ENCODE measurements around the gene ZNF670. TPM values are rescaled to one million over a fixed set of nuclear protein-coding genes. Genes with fewer than 3 reads are reported as not detected.

ZNF670 gene
- total RNA-seq, 1 donor from 2014 or later, result 2.7 TPM

GRCh38 chr1:247105966-247106365 is 27.4 kb upstream of the ZNF670 start:
- Histone ChIP-seq H3K9me3 (peaks cover 2% of the 10 kb centered on the region), H3K4me3 (no peak overlapping the region), H3K4me1 (peaks cover 33% of the 10 kb centered on the region), H3K36me3 (peaks cover 0 to 10% of the 10 kb centered on the region in 2 donors), H3K27me3 (no peaks in the 10 kb centered on the region), H3K27ac (no peak overlapping the region)
- TF ChIP-seq CTCF (IDR thresholded peaks at IDR 0.05) (no peak), POLR2AphosphoS5 (IDR thresholded peaks at IDR 0.05; ENCODE audit: insufficient read depth in 1 of 2, low read depth in 1 of 2) (no peak), POLR2A (IDR thresholded peaks at IDR 0.05) (no peak)
- intact Hi-C loops (cut with DNase I), result no loop called here
- peak in 1 of 2 donors; percentile 77 for DNase-seq (ENCODE audit: extremely low spot score in 2 of 2)

- H3K27ac ChIP-seq, result peak overlapping the region; percentile 75
- peak overlapping the region; percentile 93 to 95 for H3K4me3 ChIP-seq
- intact Hi-C loops (cut with DNase I), result no loop called here
- H3K27me3 ChIP-seq, result no peaks in the 10 kb centered on the region
- peaks cover 0 to 20% of the 10 kb centered on the region in 2 donors for H3K36me3 ChIP-seq
- peak in 1 of 2 donors; percentile 75 for DNase-seq (ENCODE audit: extremely low spot score in 2 of 2)
- no peak for TF ChIP-seq CTCF (IDR thresholded peaks at IDR 0.05)
- no peak for TF ChIP-seq POLR2AphosphoS5 (IDR thresholded peaks at IDR 0.05; ENCODE audit: insufficient read depth in 1 of 2, low read depth in 1 of 2)
- TF ChIP-seq POLR2A (IDR thresholded peaks at IDR 0.05), result no peak
- peaks cover 25% of the 10 kb centered on the region for H3K4me1 ChIP-seq
- H3K9me3 ChIP-seq, result peaks cover 7% of the 10 kb centered on the region
These were observed 26.4 kb upstream of the ZNF670 start for GRCh38 chr1:247104965-247105364.

- intact Hi-C loops (cut with DNase I), result no loop called here
- H3K27ac ChIP-seq, result peak within 1 kb of the TSS; percentile 75
- H3K36me3 ChIP-seq, result peaks cover 0 to 29% of the 10 kb centered on the region in 2 donors
- H3K27me3 ChIP-seq, result no peaks in the 10 kb centered on the region
- H3K4me3 ChIP-seq, result peak within 1 kb of the TSS; percentile 93 to 95
- DNase-seq (ENCODE audit: extremely low spot score in 2 of 2), result peak in 1 of 2 donors; percentile 97
- peaks cover 7% of the 10 kb centered on the region for H3K9me3 ChIP-seq
- H3K4me1 ChIP-seq, result peaks cover 25% of the 10 kb centered on the region
- TF ChIP-seq CTCF (IDR thresholded peaks at IDR 0.05), result no peak
- TF ChIP-seq POLR2A (IDR thresholded peaks at IDR 0.05), result peak in 1 of 2 donors; percentile 54
- peak; percentile 90 to 96 for TF ChIP-seq POLR2AphosphoS5 (IDR thresholded peaks at IDR 0.05; ENCODE audit: insufficient read depth in 1 of 2, low read depth in 1 of 2)
These were observed 25.4 kb upstream of the ZNF670 start, which contains the start of gene ZNF669 for GRCh38 chr1:247103859-247104591. Gene ZNF669 (minus strand): TSS chr1:247104356. CDS start chr1:247104199, 157 bp downstream.

GRCh38 chr1:247102381-247102780 is 23.8 kb upstream of the ZNF670 start:
- Histone ChIP-seq H3K9me3 (peaks cover 7% of the 10 kb centered on the region), H3K27me3 (no peaks in the 10 kb centered on the region), H3K4me3 (no peak overlapping the region), H3K36me3 (peaks cover 0 to 35% of the 10 kb centered on the region in 2 donors), H3K4me1 (peaks cover 25% of the 10 kb centered on the region), H3K27ac (no peak overlapping the region)
- DNase-seq (ENCODE audit: extremely low spot score in 2 of 2), result no peak
- intact Hi-C loops (cut with DNase I), result no loop called here
- TF ChIP-seq POLR2A (IDR thresholded peaks at IDR 0.05) (no peak), CTCF (IDR thresholded peaks at IDR 0.05) (no peak)

GRCh38 chr1:247100676-247101279 is 22.2 kb upstream of the ZNF670 start:
- Histone ChIP-seq H3K4me3 (no peak overlapping the region), H3K27me3 (no peaks in the 10 kb centered on the region), H3K36me3 (peaks cover 0 to 35% of the 10 kb centered on the region in 2 donors), H3K4me1 (peaks cover 25% of the 10 kb centered on the region), H3K9me3 (peaks cover 7% of the 10 kb centered on the region), H3K27ac (no peak overlapping the region)
- intact Hi-C loops (cut with DNase I), result no loop called here
- no peak for DNase-seq (ENCODE audit: extremely low spot score in 2 of 2)
- TF ChIP-seq CTCF (IDR thresholded peaks at IDR 0.05) (no peak), POLR2A (IDR thresholded peaks at IDR 0.05) (no peak), POLR2AphosphoS5 (IDR thresholded peaks at IDR 0.05; ENCODE audit: insufficient read depth in 1 of 2, low read depth in 1 of 2) (no peak)

Data from vagina (tissue), 2 donors.